ENCODE measurements around the gene ERO1B.
"Not testable (repeated sequence)": the region's sequence is repeated elsewhere in the genome, so short reads cannot be mapped to it uniquely, and the experiment has no call there.

Gene ERO1B

GRCh38 chr1:236193184-236193583 lies 88.6 kb downstream of the ERO1B start:
- H3K4me3 ChIP-seq (ENCODE audit: low read depth, low read length) = no peak overlapping the region
- H2BK120ac ChIP-seq (ENCODE audit: insufficient read depth, low read length, poor library complexity) = no peak overlapping the region
- no peaks in the 10 kb centered on the region for H3K36me3 ChIP-seq (ENCODE audit: control insufficient read depth in 1 of 2, insufficient read depth in 2 of 2, low read length in 2 of 2)
- DNase-seq = no peak
- no peak overlapping the region for H2AFZ ChIP-seq (ENCODE audit: insufficient read depth, low read length, poor library complexity)
- no peak overlapping the region for H3K14ac ChIP-seq (ENCODE audit: low read length)
- no CpG with 5 or more reads among the region's 2 CpGs for WGBS (ENCODE audit: extremely low coverage, insufficient coverage, insufficient read length)
- no peak overlapping the region for H3K4ac ChIP-seq (ENCODE audit: low read depth, low read length)
- H2BK12ac ChIP-seq (ENCODE audit: low read length) = no peak overlapping the region
- no peak overlapping the region for H2BK5ac ChIP-seq (ENCODE audit: low read depth, low read length, poor library complexity)
- no peaks in the 10 kb centered on the region for H3K4me1 ChIP-seq (ENCODE audit: control insufficient read depth in 1 of 2, insufficient read depth in 2 of 2, low read length in 2 of 2)
- no peak overlapping the region for H3K18ac ChIP-seq (ENCODE audit: low read length)
- H3K9me3 ChIP-seq (ENCODE audit: insufficient read depth, low read depth, low read length) = no peaks in the 10 kb centered on the region
- no peak overlapping the region for H2AK5ac ChIP-seq (ENCODE audit: low read length)
- no peaks in the 10 kb centered on the region for H3K79me2 ChIP-seq (ENCODE audit: control insufficient read depth, insufficient read depth, low read length, poor library complexity)
- H4K12ac ChIP-seq (ENCODE audit: low read depth, low read length) = no peak overlapping the region
- H3K4me2 ChIP-seq (ENCODE audit: low read length) = no peak overlapping the region
- no peak overlapping the region for H4K91ac ChIP-seq (ENCODE audit: low read depth, low read length)
- H3K23ac ChIP-seq (ENCODE audit: low read length) = no peak overlapping the region
- H3K27ac ChIP-seq (ENCODE audit: low read depth, low read length) = no peak overlapping the region
- no peak overlapping the region for H4K8ac ChIP-seq (ENCODE audit: low read depth, low read length)
- H3K9ac ChIP-seq (ENCODE audit: low read length) = no peak overlapping the region
- H3K27me3 ChIP-seq (ENCODE audit: insufficient read depth, low read length) = no peaks in the 10 kb centered on the region
- no peaks in the 10 kb centered on the region for H3K79me1 ChIP-seq (ENCODE audit: low read length)

GRCh38 chr1:236188084-236188483 lies 93.7 kb downstream of the ERO1B start:
- not testable (repeated sequence) for H3K27ac ChIP-seq (ENCODE audit: low read depth, low read length); H3K4me2 ChIP-seq (ENCODE audit: low read length); H2BK120ac ChIP-seq (ENCODE audit: insufficient read depth, low read length, poor library complexity); DNase-seq; H3K79me1 ChIP-seq (ENCODE audit: low read length); H2AK5ac ChIP-seq (ENCODE audit: low read length); H3K4me3 ChIP-seq (ENCODE audit: low read depth, low read length); H2AFZ ChIP-seq (ENCODE audit: insufficient read depth, low read length, poor library complexity); H3K4ac ChIP-seq (ENCODE audit: low read depth, low read length); H3K14ac ChIP-seq (ENCODE audit: low read length); H2BK5ac ChIP-seq (ENCODE audit: low read depth, low read length, poor library complexity); H2BK12ac ChIP-seq (ENCODE audit: low read length); H4K8ac ChIP-seq (ENCODE audit: low read depth, low read length); H3K9me3 ChIP-seq (ENCODE audit: insufficient read depth, low read depth, low read length); H3K18ac ChIP-seq (ENCODE audit: low read length); H3K27me3 ChIP-seq (ENCODE audit: insufficient read depth, low read length); H3K36me3 ChIP-seq (ENCODE audit: control insufficient read depth in 1 of 2, insufficient read depth in 2 of 2, low read length in 2 of 2); H3K9ac ChIP-seq (ENCODE audit: low read length); H4K91ac ChIP-seq (ENCODE audit: low read depth, low read length); H3K23ac ChIP-seq (ENCODE audit: low read length); H4K12ac ChIP-seq (ENCODE audit: low read depth, low read length); H3K79me2 ChIP-seq (ENCODE audit: control insufficient read depth, insufficient read depth, low read length, poor library complexity); H3K4me1 ChIP-seq (ENCODE audit: control insufficient read depth in 1 of 2, insufficient read depth in 2 of 2, low read length in 2 of 2)
- no CpG with 5 or more reads among the region's 1 CpG for WGBS (ENCODE audit: extremely low coverage, insufficient coverage, insufficient read length)

- not testable (repeated sequence) for H4K91ac ChIP-seq (ENCODE audit: low read depth, low read length); H3K14ac ChIP-seq (ENCODE audit: low read length); H2AK5ac ChIP-seq (ENCODE audit: low read length); DNase-seq; H3K27ac ChIP-seq (ENCODE audit: low read depth, low read length); H4K8ac ChIP-seq (ENCODE audit: low read depth, low read length); H3K27me3 ChIP-seq (ENCODE audit: insufficient read depth, low read length); H3K4ac ChIP-seq (ENCODE audit: low read depth, low read length); H3K4me2 ChIP-seq (ENCODE audit: low read length); H3K9ac ChIP-seq (ENCODE audit: low read length); H2BK5ac ChIP-seq (ENCODE audit: low read depth, low read length, poor library complexity); H2AFZ ChIP-seq (ENCODE audit: insufficient read depth, low read length, poor library complexity); H3K9me3 ChIP-seq (ENCODE audit: insufficient read depth, low read depth, low read length); H3K23ac ChIP-seq (ENCODE audit: low read length); H3K79me2 ChIP-seq (ENCODE audit: control insufficient read depth, insufficient read depth, low read length, poor library complexity); H4K12ac ChIP-seq (ENCODE audit: low read depth, low read length); H3K4me1 ChIP-seq (ENCODE audit: control insufficient read depth in 1 of 2, insufficient read depth in 2 of 2, low read length in 2 of 2); H3K4me3 ChIP-seq (ENCODE audit: low read depth, low read length); H3K79me1 ChIP-seq (ENCODE audit: low read length); H3K18ac ChIP-seq (ENCODE audit: low read length); H3K36me3 ChIP-seq (ENCODE audit: control insufficient read depth in 1 of 2, insufficient read depth in 2 of 2, low read length in 2 of 2); H2BK12ac ChIP-seq (ENCODE audit: low read length); H2BK120ac ChIP-seq (ENCODE audit: insufficient read depth, low read length, poor library complexity)
- no CpG with 5 or more reads among the region's 2 CpGs for WGBS (ENCODE audit: extremely low coverage, insufficient coverage, insufficient read length)
Measured at GRCh38 chr1:236186471-236186870, 95.3 kb downstream of the ERO1B start.

GRCh38 chr1:236185687-236186086 lies 96.1 kb downstream of the ERO1B start:
- H3K27ac ChIP-seq (ENCODE audit: low read depth, low read length) = no peak overlapping the region
- DNase-seq = no peak
- H3K4me2 ChIP-seq (ENCODE audit: low read length) = no peak overlapping the region
- no peak overlapping the region for H2BK12ac ChIP-seq (ENCODE audit: low read length)
- H3K79me1 ChIP-seq (ENCODE audit: low read length) = no peaks in the 10 kb centered on the region
- no peaks in the 10 kb centered on the region for H3K27me3 ChIP-seq (ENCODE audit: insufficient read depth, low read length)
- H4K12ac ChIP-seq (ENCODE audit: low read depth, low read length) = no peak overlapping the region
- H3K79me2 ChIP-seq (ENCODE audit: control insufficient read depth, insufficient read depth, low read length, poor library complexity) = no peaks in the 10 kb centered on the region
- H3K9ac ChIP-seq (ENCODE audit: low read length) = no peak overlapping the region
- H3K4me1 ChIP-seq (ENCODE audit: control insufficient read depth in 1 of 2, insufficient read depth in 2 of 2, low read length in 2 of 2) = no peaks in the 10 kb centered on the region
- no CpG with 5 or more reads among the region's 4 CpGs for WGBS (ENCODE audit: extremely low coverage, insufficient coverage, insufficient read length)
- no peak overlapping the region for H2AFZ ChIP-seq (ENCODE audit: insufficient read depth, low read length, poor library complexity)
- H3K36me3 ChIP-seq (ENCODE audit: control insufficient read depth in 1 of 2, insufficient read depth in 2 of 2, low read length in 2 of 2) = no peaks in the 10 kb centered on the region
- H4K8ac ChIP-seq (ENCODE audit: low read depth, low read length) = no peak overlapping the region
- H4K91ac ChIP-seq (ENCODE audit: low read depth, low read length) = no peak overlapping the region
- no peaks in the 10 kb centered on the region for H3K9me3 ChIP-seq (ENCODE audit: insufficient read depth, low read depth, low read length)
- H2BK120ac ChIP-seq (ENCODE audit: insufficient read depth, low read length, poor library complexity) = no peak overlapping the region
- H3K23ac ChIP-seq (ENCODE audit: low read length) = no peak overlapping the region
- H2AK5ac ChIP-seq (ENCODE audit: low read length) = no peak overlapping the region
- no peak overlapping the region for H3K14ac ChIP-seq (ENCODE audit: low read length)
- no peak overlapping the region for H3K4me3 ChIP-seq (ENCODE audit: low read depth, low read length)
- H3K4ac ChIP-seq (ENCODE audit: low read depth, low read length) = no peak overlapping the region
- peak overlapping the region; percentile 31 for H2BK5ac ChIP-seq (ENCODE audit: low read depth, low read length, poor library complexity)
- H3K18ac ChIP-seq (ENCODE audit: low read length) = no peak overlapping the region

Data from trophoblast cell (in vitro differentiated cells and primary cell).